Activated naive CD4-positive, alpha-beta T cell treated with anti-CD3 and anti-CD28 coated beads, Interleukin-2, amount 50 U/mL, for 24 hours (primary cell): ENCODE results near the gene L3MBTL1.

Experiments
- H3K27ac Mint-ChIP-seq: one replicate; pipeline ENCODE4 v1.8.0; 2021; ENCODE audit warnings: mild to moderate bottlenecking, mixed read lengths
- H3K27me3 Mint-ChIP-seq: one replicate; pipeline ENCODE4 v1.8.0; 2021; ENCODE audit warnings: mixed read lengths
- H3K36me3 Mint-ChIP-seq: one replicate; pipeline ENCODE4 v1.8.0; 2021; ENCODE audit warnings: mixed read lengths
- H3K4me1 Mint-ChIP-seq: one replicate; pipeline ENCODE4 v1.8.0; 2021; ENCODE audit warnings: mixed read lengths
- H3K4me3 Mint-ChIP-seq: one replicate; pipeline ENCODE4 v1.8.0; 2021; ENCODE audit warnings: mild to moderate bottlenecking, mixed read lengths
- H3K9me3 Mint-ChIP-seq: one replicate; pipeline ENCODE4 v1.8.0; 2021; ENCODE audit warnings: mixed read lengths

L3MBTL1 gene

DNA sequence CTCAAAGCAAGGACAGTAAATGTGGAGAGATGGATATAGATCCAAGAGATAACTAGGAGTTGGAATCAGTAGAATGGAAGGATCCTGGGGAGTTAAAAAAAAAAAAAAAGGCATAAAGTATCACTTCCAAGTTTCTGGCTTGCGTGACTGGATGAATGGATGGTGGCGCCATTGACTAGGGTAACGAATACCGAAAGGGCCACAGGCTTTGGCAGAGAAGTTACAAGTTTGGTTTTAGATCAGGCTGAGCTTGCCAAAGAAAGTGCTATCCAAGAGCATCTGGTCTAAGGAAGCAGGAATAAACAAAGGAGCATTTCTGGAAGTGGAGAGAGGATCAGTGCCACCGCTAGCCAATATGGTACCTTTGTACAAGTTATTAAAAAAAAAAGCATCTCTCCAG, 17.5 kb downstream of the L3MBTL1 start:
- Mint-ChIP-seq H3K27ac (no peak overlapping the region), H3K9me3 (peaks cover 5% of the 10 kb centered on the region), H3K4me1 (no peaks in the 10 kb centered on the region), H3K27me3 (no peaks in the 10 kb centered on the region), H3K4me3 (no peak overlapping the region), H3K36me3 (peaks cover 5% of the 10 kb centered on the region)

GRCh38 chr20:43528258-43528875, 20.9 kb downstream of the L3MBTL1 start:
- H3K27ac Mint-ChIP-seq = no peak overlapping the region

DNA sequence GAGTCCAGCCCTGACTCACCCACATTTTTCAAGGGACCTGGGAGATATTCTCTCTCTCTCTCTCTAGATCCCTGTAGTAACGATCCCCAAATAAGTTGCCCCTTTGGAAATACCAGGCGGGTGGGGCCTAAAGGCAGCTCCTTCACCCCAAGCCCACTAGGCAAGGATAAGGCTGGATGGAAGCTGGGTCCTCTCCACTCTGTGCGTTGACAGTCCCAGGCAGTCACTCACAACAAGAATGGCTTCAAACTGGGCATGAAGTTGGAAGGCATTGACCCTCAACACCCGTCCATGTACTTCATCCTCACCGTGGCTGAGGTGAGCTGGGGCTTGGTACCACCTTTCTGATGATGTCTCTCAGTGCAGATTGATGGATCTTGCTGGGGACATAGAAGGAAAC, 21.6 kb downstream of the L3MBTL1 start:
- Mint-ChIP-seq H3K27ac (no peak overlapping the region), H3K4me1 (no peaks in the 10 kb centered on the region), H3K27me3 (no peaks in the 10 kb centered on the region), H3K4me3 (no peak overlapping the region), H3K36me3 (peaks cover 5% of the 10 kb centered on the region), H3K9me3 (peaks cover 5% of the 10 kb centered on the region)

More at GRCh38 chr20:43528258-43528875, 20.9 kb downstream of the L3MBTL1 start:
- peaks cover 5% of the 10 kb centered on the region for H3K36me3 Mint-ChIP-seq
- no peak overlapping the region for H3K4me3 Mint-ChIP-seq
- H3K4me1 Mint-ChIP-seq = no peaks in the 10 kb centered on the region
- peaks cover 5% of the 10 kb centered on the region for H3K9me3 Mint-ChIP-seq
- H3K27me3 Mint-ChIP-seq = no peaks in the 10 kb centered on the region

- Mint-ChIP-seq H3K27ac (no peak overlapping the region), H3K27me3 (no peaks in the 10 kb centered on the region), H3K36me3 (peaks cover 3% of the 10 kb centered on the region), H3K9me3 (peaks cover 5% of the 10 kb centered on the region), H3K4me3 (no peak overlapping the region), H3K4me1 (no peaks in the 10 kb centered on the region)
Observed at GRCh38 chr20:43529457-43530153, 22.1 kb downstream of the L3MBTL1 start.

GRCh38 chr20:43530321-43531090, 23.0 kb downstream of the L3MBTL1 start:
- Mint-ChIP-seq H3K9me3 (no peaks in the 10 kb centered on the region), H3K27me3 (no peaks in the 10 kb centered on the region), H3K36me3 (no peaks in the 10 kb centered on the region), H3K4me3 (no peak overlapping the region), H3K27ac (no peak overlapping the region), H3K4me1 (no peaks in the 10 kb centered on the region)

- H3K9me3 Mint-ChIP-seq = no peaks in the 10 kb centered on the region
Observed at GRCh38 chr20:43531091-43531443, 23.6 kb downstream of the L3MBTL1 start.

GRCh38 chr20:43532416-43533055, 25.0 kb downstream of the L3MBTL1 start:
- H3K27ac Mint-ChIP-seq = no peak overlapping the region
- no peaks in the 10 kb centered on the region for H3K4me1 Mint-ChIP-seq
- no peak overlapping the region for H3K4me3 Mint-ChIP-seq
- H3K36me3 Mint-ChIP-seq = no peaks in the 10 kb centered on the region
- no peaks in the 10 kb centered on the region for H3K27me3 Mint-ChIP-seq
- no peaks in the 10 kb centered on the region for H3K9me3 Mint-ChIP-seq

More at GRCh38 chr20:43531091-43531443, 23.6 kb downstream of the L3MBTL1 start:
- Mint-ChIP-seq H3K4me1 (no peaks in the 10 kb centered on the region), H3K27ac (no peak overlapping the region), H3K4me3 (no peak overlapping the region), H3K36me3 (no peaks in the 10 kb centered on the region), H3K27me3 (no peaks in the 10 kb centered on the region)

- Mint-ChIP-seq H3K4me3 (no peak overlapping the region), H3K27ac (no peak overlapping the region), H3K36me3 (no peaks in the 10 kb centered on the region), H3K9me3 (no peaks in the 10 kb centered on the region), H3K27me3 (no peaks in the 10 kb centered on the region), H3K4me1 (no peaks in the 10 kb centered on the region)
Observed at GRCh38 chr20:43533060-43533459, 25.6 kb downstream of the L3MBTL1 start.

DNA sequence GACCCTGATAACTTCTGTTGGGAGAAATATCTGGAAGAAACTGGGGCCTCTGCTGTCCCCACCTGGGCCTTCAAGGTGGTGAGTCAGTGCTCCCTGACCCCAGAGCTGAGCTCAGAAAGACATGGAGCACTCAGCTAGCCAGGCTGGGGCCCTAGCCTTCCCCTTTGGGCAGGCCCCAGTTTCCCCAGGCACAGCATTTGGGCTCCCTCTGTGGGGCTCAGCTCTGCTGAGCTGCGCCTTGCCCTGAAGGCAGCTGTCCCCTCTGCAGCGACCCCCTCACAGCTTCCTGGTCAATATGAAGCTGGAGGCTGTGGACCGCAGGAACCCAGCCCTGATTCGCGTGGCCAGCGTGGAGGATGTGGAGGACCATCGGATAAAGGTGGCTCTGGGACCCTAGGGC, 26.5 kb downstream of the L3MBTL1 start:
- no peaks in the 10 kb centered on the region for H3K4me1 Mint-ChIP-seq
- H3K27me3 Mint-ChIP-seq = no peaks in the 10 kb centered on the region
- no peak overlapping the region for H3K4me3 Mint-ChIP-seq
- H3K36me3 Mint-ChIP-seq = no peaks in the 10 kb centered on the region
- H3K27ac Mint-ChIP-seq = no peak overlapping the region
- no peaks in the 10 kb centered on the region for H3K9me3 Mint-ChIP-seq

GRCh38 chr20:43534791-43535350, 27.4 kb downstream of the L3MBTL1 start:
- Mint-ChIP-seq H3K4me1 (no peaks in the 10 kb centered on the region), H3K9me3 (no peaks in the 10 kb centered on the region), H3K27me3 (no peaks in the 10 kb centered on the region), H3K4me3 (no peak overlapping the region), H3K36me3 (no peaks in the 10 kb centered on the region), H3K27ac (no peak overlapping the region)

- Mint-ChIP-seq H3K4me3 (no peak overlapping the region), H3K9me3 (no peaks in the 10 kb centered on the region), H3K27me3 (no peaks in the 10 kb centered on the region), H3K4me1 (no peaks in the 10 kb centered on the region), H3K27ac (no peak overlapping the region), H3K36me3 (no peaks in the 10 kb centered on the region)
Observed at GRCh38 chr20:43535370-43536004, 28.0 kb downstream of the L3MBTL1 start.

- H3K9me3 Mint-ChIP-seq = no peaks in the 10 kb centered on the region
- H3K36me3 Mint-ChIP-seq = no peaks in the 10 kb centered on the region
- no peak overlapping the region for H3K27ac Mint-ChIP-seq
Observed at GRCh38 chr20:43536041-43536816, 28.7 kb downstream of the L3MBTL1 start.

GRCh38 chr20:43536817-43537440, 29.4 kb downstream of the L3MBTL1 start:
- no peak overlapping the region for H3K4me3 Mint-ChIP-seq
- no peaks in the 10 kb centered on the region for H3K4me1 Mint-ChIP-seq
- H3K9me3 Mint-ChIP-seq = no peaks in the 10 kb centered on the region
- no peak overlapping the region for H3K27ac Mint-ChIP-seq
- no peaks in the 10 kb centered on the region for H3K36me3 Mint-ChIP-seq
- H3K27me3 Mint-ChIP-seq = no peaks in the 10 kb centered on the region

More at GRCh38 chr20:43536041-43536816, 28.7 kb downstream of the L3MBTL1 start:
- Mint-ChIP-seq H3K4me3 (no peak overlapping the region), H3K27me3 (no peaks in the 10 kb centered on the region), H3K4me1 (no peaks in the 10 kb centered on the region)
